Activated CD8-positive, alpha-beta memory T cell treated with anti-CD3 and anti-CD28 coated beads for 24 hours (primary cell): Measurements from ENCODE around the gene SDCCAG8.

Source experiments
- DNase-seq: peaks from one replicate; pipeline ENCODE4 v3.0.0-alpha.2; 2020

SDCCAG8 gene

DNA sequence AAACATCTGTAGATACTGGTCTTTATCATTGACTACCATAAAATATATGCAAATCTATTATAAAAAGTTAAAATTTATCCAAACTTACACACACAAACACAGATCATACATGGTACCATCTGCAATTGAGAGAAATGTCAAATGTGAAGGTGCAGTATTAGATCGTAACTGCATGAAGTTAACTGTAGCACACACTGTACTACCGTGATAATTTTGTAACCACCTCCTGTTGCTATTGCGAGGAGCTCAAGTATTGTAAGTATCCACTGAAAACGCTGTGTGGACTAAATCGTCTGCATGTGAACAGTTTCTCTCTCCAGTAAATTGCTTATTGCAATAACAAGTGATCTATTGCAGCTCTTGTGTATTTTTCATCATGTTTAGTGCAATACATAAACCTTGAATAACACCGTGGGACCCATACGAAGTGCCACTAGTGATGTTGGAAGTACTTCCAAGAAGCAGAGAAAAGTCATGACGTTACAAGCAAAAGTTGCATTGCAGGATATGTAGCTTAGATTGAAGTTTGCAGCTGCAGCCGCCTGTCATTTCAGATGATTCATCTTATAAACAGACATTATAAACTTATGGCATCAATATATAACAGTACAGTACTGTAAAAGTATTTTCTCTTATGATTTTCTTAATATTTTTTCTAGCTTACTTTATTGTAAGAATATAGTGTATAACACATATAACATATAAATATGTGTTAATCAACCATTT lies 172.9 kb downstream of the SDCCAG8 start:
- DNase-seq = no peak

DNA sequence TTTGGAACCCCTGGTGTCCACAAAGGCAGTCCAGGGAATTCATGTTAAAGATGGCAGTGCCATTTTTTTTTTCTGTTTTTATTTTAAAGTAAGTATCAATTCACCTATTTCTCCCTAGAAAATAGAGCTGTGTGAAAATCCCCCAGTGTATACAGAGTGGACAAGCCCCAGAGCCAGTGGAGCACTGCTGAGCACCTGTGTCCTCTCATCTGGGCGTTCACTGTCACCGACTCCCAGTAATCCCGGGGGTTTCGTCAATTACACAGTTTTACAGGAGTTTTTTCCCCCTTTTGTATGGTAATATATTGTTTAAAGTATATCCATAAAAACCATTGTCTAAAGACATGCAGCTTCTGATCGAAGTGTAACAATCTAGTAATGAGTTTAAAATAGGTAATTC lies 175.8 kb downstream of the SDCCAG8 start:
- no peak for DNase-seq

DNA sequence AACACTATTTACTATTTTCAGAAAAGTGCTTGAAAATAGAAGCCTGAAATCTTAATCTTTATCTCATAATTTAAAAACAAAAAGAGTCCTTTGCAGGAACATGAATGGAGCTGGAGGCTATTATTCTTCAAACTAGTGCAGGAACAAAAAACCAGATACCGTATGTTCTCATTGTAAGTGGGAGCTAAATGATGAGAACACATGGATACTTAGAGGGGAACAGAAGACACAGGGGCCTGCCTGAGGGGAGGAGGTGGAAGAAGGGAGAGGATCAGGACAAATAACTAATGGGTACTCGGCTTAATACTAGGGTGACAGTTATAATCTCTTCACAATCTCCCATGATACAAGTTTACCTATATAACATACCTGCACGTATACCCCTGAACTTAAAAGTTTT lies 176.3 kb downstream of the SDCCAG8 start:
- no peak for DNase-seq

DNA sequence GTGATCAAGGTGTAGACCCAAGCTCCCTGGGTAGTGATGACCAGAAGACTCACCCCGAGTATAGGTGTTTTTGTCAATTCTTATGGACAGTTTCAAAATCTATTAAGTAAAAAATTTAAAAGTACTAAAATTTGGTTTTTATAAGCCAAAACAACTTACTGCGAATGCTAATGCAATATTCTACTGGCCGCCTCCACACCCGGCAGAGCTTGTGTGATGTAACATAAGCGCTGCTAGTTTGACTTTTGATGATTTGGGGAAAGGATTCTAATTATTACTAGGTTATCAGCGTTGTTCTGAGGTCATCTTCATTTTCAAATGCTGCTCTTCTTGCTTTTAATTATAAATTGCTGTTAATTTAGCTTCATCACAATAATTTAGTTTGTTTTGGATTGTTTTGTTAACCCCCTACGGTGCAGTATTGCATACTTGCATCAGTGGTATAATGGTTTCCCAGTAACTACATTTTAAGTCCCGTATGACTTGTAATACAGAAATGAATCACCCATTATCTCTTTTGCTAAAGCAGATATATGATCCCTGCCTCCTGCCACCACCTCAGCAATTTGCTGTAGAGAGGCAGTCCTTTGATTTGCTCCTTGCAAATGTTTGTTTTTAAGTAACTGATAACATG lies 178.0 kb downstream of the SDCCAG8 start:
- DNase-seq = no peak

DNA sequence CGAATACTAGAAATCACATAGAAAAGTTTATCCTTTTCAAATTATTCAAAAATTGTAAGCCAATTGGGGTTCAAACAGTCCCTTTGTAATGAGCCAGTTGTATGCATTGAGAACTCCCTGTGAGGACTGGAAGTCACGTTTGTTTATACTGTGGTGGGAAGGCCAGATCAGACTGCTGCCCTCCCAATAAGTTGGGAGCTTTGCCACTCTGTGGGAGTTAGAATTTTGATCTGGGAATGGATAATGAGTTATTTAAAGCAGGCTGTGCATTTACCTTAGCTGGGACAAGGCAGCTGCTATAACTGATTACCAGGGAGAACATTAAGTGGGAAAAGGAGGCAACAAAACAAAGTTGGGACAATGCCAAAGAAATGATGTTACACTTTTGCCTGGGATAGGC lies 178.8 kb downstream of the SDCCAG8 start:
- no peak for DNase-seq

DNA sequence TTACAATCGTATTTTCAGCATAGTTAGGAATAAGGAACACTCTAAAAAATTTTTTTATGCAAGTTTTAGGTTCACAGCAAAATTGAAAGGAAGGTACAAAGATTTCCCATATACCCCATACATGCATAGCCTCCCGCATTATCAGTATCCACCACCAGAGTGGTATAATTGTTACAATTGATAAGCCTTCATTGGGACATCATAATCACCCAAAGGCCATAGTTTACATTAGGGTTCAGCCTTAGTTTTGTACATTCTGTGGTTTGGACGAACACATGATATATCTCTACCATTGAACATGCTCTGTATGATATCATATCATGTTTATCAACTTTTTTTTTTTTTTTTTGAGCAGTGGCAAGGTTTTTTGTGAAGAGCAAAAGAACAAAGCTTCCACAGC lies 180.0 kb downstream of the SDCCAG8 start:
- DNase-seq = no peak

DNA sequence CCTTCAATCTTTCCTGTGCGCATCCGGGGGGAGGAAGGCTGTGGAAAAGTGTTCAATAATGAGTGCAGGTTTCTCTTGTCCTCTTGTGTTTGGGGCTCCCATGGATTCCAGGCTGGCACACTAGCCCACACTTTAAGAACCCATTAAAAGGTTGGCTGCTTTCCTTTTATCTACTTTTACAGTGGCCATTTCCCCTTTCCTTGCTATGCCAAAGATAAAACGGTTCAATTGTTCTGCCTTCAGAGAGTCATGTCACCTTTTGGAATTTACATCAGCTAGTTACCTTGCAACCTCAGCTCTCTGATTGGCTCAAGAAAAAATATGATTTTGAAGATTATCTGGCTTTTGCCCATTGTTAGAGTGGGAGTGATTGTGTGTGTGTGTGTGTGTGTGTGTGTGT lies 182.3 kb downstream of the SDCCAG8 start:
- DNase-seq = no peak

DNA sequence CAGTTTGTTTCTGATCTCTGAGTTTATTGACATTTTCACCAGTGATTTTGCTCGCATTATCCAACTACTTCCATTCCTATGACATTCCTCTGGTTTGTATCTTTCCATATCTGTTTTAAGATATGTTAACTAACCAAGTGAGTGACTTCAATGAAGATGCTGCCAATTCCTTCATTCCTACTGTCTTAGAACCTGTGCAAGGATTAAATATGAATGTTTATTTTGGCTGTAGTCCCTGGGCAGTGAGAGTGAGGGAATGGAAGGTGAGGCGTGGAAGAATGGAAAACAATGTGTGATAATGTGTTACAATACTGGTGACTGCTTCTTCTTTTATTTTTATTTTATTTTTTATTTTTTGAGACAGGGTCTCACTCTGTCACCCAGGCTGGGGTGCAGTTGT lies 183.0 kb downstream of the SDCCAG8 start:
- DNase-seq = no peak

DNA sequence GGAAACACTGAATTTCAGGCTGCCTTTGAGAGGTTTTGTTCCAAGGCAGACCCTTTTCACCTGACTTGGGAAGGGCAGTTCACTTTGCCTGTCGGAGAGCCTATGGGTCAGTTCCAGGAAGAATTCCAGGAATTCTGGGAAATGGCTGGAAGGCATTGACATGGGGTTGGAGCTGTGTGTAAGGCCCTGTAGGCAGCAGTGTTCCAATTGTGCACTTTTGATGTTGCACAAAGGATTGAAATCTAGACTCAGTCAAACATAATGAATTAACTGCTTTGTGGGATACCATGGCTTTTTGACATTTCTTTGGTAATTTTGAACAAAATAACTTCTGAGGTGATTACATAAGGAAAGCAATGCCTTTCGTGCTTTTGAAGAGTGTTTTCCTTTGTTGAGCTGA lies 184.6 kb downstream of the SDCCAG8 start:
- no peak for DNase-seq

DNA sequence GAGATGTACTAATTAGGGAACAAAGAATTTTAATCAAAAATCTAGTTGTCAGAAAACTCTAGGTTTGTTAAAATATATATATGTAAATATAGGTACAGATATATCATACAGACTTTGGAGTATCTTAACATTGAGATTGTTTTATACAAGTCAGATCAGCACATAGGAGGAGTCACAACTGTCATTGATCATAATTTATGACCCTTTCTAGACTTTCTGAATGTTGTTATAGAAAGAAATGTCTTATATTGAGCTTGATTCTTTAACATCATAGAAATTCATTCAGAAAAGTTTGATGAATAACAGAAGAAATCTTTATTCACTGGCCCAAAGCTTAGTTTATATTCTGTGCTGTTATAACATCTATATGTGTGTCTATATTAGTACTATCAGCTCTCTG lies 185.8 kb downstream of the SDCCAG8 start:
- DNase-seq = no peak

DNA sequence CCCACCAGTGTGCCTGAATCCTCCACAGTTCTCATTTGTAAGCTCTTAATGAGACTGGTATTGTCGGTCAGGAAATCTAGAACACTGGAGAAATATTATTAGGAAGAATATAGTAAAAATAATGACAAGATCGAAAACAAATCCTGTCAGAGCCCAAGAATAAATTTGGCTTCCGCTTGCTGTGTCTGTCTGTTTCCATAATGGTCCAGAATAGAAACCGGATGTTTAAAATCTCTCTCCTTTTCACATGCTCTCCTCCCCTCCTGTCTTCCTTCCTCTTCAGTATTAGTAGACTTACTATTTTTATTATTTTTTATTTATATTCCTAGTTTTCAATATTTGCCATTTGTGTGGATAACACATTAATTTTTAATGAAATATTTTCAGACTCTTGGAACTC lies 187.7 kb downstream of the SDCCAG8 start:
- no peak for DNase-seq

DNA sequence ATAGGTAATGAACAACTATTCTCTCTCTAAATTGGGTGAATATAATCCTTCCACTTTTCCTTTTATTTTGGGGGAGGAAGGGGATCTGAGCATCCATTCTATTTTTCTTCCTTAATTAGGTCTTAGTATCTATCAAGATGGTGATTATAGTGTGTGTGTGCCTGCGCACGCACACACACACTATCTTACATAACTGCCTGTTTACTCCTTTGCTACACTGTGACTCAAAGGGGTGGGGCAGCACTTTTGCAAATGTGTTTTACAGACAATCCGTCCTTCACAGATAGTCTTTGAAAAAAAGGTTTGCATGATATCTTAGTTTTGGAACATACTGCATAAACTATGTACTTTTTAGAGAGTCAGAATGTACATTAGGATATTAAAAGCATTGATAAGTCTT lies 191.5 kb downstream of the SDCCAG8 start:
- DNase-seq = no peak

DNA sequence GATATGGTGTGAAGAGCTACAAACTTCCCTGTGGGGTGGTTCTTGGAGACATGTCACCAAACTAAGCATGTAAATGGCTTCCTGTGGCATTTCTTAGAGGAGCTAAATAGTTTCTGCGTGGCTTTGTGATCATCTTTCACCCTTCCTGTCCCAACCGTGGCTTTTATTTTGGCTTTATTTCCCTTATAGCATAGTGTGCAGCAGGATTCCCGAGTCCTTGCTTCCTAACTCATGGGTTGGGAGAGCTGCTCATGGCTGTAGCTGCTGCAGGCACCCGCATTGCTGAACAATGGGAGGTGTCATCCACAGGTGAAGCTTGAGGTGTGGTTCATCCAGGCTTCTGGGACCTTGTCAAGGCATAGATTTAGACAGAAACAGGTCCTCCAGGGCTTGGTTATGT lies 192.0 kb downstream of the SDCCAG8 start:
- no peak for DNase-seq

DNA sequence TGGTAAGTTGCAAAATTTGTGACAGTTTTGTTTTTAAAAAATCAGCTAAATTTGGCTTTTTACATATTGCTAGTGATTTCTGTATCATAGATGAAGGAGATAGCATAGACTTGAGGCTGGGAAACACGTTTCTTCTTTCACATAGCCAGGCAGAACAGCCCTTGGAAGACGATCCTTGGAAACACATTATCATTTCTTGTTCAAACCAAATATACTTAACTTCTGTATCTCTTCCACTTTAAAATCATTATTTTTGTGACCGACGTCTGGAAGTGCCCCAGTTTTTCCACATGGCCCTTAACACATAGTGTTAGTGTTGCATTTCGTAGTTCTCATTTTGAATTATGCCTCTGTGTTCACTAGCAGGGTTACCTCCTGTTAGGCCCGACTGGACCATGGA lies 193.5 kb downstream of the SDCCAG8 start:
- DNase-seq = no peak

DNA sequence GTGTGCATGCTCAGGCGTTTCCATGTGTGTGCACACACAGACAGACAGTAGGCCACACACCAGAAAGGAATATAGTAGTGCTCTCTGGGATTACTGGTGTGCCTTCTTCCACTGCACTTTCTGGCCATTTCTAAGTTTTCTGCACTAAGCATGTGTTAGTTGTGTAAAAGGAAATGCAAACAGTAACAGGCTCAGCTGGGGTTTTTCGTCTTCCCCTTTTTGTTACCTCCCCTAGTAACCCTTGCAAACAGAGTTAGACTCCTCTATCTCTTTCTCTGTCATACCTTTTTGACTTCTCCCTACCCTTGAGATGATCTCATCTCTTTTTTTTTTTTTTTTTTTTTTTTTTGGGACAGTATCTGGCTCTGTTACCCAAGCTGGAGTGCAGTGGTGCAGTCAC lies 196.3 kb downstream of the SDCCAG8 start:
- DNase-seq = no peak

DNA sequence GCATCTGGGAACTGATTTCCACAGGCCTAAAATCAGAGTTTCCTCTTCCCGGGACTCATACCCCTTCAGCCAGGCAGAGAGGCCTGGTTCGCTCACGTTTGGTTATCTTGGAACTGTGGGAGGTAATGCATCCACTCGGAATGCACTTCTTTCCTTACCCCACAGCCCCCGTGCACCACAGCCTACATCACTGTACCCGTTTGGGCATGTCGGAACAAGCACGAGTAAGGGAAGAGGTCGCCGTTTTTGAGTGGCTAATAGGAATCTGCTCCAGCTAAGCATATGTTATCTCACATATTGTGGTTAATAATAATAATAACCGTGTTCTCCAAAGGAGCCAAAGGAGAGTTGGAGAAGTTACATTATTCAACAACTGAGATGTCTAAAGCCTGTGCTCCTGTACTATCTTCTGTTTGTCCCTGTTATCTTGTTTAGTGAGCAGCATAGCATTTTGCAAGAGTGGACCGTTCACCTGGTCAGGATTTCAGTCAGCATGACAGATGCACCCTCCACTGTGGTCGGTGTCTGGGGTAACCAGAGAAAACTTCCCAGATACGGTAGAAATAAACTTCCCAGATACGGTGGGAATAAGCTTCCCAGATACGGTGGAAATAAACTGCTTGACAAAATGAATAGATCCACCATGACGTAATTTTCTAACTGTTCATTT lies 198.6 kb downstream of the SDCCAG8 start:
- no peak for DNase-seq

DNA sequence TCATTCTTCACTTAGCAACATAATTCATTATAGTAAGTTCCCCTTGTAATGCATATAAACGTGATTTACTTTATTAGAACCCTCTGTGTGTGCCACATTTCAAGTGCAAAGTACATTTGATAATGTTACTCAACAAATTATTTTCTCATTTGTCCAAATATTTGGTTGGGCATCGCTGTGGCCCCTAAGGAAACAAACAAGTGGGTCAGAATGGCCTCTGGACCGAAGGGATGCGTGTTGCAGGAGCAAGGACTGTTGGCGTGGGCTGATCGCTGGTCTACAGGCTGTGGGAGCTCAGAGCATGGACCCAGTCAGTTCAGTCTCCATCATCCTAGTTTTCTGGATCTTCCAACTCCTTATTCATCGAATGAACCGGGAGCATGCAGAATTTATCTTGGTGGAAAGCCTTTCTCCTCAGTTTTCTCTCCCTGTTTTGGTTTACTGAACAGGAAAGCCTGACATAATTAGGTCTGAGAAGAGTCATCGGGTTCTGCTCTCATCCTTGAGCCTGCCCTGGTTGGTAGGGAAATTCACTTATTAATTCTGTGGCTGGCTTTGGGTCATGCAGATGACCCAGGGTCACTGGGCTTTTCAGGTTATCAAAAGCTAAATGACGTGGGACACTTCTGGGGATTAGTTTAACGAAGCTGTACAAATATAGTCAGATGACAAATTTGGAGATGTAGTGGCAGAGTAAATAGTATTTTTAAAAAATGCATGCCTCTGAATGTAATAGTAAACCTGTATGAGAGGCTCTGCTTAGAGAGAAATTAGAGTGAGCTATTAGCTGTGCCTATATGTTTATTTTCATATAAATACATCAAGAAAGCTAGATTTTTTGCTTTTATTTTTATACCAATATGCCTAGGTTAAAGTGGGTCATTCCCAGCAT lies 200.2 kb downstream of the SDCCAG8 start:
- no peak for DNase-seq

DNA sequence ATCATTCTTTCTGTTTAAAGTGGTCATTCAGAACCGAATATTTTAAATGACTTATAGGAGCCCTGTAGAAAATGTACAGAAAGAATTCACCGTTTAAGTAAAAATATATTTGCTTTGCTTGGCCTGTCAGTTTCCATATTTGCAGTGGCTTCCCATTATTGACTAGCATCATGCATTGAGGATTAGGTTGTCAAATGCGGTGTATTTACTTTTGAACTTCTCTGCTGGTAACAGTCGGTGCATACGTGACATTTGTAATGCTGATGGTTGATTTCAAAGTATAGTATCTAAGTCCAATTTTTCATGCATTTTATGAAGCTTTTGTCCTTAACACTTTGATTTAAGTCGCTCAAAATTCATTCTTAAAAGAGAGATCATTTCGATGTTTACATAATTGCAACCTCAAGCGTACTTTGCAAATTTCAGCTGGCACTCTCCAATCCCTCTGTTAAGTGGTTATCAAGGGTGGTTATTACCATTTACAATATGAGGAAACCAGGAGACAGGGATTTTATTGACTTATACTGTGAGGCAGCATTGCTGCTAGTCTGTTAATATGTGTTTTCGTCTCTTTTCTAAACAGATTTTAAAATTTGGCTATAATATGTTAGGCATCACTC lies 201.6 kb downstream of the SDCCAG8 start:
- no peak for DNase-seq

DNA sequence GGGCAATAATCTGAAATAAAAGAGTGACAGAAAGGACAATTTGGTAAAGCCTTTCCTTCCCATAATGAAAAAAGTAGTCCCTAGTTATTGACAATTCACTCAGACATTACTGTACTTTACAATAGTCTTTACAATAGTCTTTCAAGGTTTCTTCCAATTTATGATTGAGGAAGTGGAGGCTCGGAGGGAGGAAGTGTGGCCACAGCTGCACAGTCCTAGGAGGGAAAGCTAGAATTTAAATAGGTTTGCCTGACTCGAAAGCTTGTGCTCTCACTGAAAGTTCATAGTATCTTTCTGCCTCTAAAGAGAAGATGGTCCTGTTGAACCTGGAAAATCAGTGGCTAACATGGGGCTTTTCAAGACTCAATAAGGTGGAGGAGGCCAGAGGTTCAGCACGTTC lies 203.2 kb downstream of the SDCCAG8 start:
- no peak for DNase-seq

DNA sequence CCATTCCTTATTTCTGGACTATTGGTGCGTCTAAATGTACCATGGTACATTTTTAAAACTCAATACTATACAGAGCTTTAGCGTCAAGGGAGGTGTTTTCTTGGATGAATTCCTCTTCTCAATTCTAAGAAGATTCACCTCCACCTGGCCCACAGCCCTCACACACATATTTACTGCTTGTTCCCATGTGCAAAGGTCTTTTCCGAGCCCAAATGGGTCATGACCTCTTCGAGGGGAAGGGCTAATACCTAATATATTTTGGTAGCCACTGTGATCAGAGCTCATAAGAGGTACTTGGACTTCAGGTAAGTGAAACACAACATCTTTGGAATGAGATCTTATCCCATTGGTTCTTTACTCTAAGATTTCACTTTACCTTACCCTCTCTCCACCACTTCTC lies 205.9 kb downstream of the SDCCAG8 start:
- no peak for DNase-seq

DNA sequence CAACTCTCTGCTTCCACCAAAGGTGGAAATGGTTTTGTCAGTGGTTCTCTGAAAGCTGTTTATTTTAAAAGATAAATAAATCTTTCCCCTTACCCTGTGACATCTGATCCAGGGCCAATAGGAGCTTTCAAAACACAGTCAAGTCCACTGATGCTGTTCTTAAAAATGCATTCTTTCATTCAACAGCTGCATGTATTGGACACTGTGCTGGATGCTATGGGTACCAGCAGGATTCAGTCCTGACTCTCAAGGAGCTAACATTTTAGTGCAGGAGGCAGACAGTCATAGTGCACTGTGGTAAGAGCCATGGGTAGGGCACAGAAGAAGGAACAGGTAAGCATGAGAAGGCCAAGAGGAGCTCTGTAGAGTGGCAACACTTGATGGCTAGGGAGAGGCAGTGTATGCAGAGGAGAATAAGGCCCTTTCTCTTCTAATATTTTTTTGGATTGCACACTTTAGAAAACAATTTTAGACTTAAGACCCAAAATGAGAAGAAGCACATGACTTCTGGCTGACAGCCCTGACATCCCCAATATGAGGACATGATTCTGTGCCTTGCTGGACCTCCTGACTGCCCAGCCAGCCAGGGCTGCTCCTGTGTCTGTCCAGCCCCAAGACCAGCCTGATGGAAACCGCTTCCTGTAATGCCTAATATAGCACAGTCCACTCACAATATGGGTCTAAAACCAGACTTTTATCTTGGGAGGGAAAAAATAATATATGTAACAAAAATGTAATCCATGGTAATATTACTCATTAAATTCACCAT lies 207.3 kb downstream of the SDCCAG8 start:
- DNase-seq = no peak

DNA sequence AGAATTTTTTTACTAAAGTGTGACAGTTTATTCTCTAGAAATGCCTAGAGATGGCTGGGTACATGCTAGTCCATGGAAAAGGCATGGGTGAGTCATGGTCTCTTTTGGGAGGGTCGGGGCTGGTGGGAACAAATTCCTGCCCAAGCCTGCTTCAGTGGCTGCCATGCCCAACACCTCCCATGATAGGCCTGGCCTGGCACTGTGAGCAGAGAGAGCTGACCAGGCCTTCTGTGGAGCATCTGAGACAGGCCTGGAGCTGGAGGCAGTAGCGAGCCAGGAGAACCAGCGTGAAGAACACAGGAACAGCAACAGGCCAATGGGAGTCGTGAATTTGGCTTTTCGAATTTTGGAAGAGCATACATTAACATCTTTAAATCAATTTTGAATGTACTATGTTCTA lies 209.2 kb downstream of the SDCCAG8 start:
- DNase-seq = no peak
